Keratinocyte (primary cell): ENCODE data around the gene TBC1D16. TPM values are rescaled to one million over a fixed set of nuclear protein-coding genes. Genes with fewer than 3 reads are reported as not detected.

Source experiments
- DNase-seq: peaks from one replicate; pipeline ENCODE4 v3.0.0-alpha.2; 2011; ENCODE audit warnings: low read depth, missing footprints, low spot score
- FAIRE-seq: peaks from 2 replicates; lab custom pipeline; 2011; peaks lifted over from hg19 to GRCh38; lab: Jason Lieb, UNC
- H2AFZ ChIP-seq: 2 replicates; pipeline ENCODE4 v1.6.0; 2012; ENCODE audit warnings: low read length, control low read depth, inconsistent platforms; ENCODE audit not compliant: control insufficient read depth
- H3K27ac ChIP-seq: 2 replicates; pipeline ENCODE4 v1.5.1; 2011; ENCODE audit warnings: low read length; ENCODE audit not compliant: control insufficient read depth, insufficient read depth
- H3K27me3 ChIP-seq: 3 replicates; pipeline ENCODE4 v1.6.0; 2011; ENCODE audit warnings: low read length; ENCODE audit not compliant: control insufficient read depth, insufficient read depth; ENCODE audit errors: extremely low read depth
- H3K36me3 ChIP-seq, 2 experiments: 2 replicates in 1 of 2; 3 replicates in 1 of 2; pipeline ENCODE4 v1.5.1; 2011; ENCODE audit warnings: low read length in 2 of 2, mild to moderate bottlenecking in 1 of 2; ENCODE audit not compliant: control insufficient read depth in 2 of 2, insufficient read depth in 2 of 2; ENCODE audit errors: extremely low read depth in 1 of 2
- H3K4me1 ChIP-seq: 3 replicates; pipeline ENCODE4 v1.5.1; 2011; ENCODE audit warnings: low read length; ENCODE audit not compliant: control insufficient read depth, insufficient read depth; ENCODE audit errors: extremely low read depth
- H3K4me2 ChIP-seq: 3 replicates; pipeline ENCODE4 v1.6.0; 2011; ENCODE audit warnings: low read depth, low read length; ENCODE audit not compliant: control insufficient read depth, insufficient read depth; ENCODE audit errors: extremely low read depth
- H3K4me3 ChIP-seq, 3 experiments: fragments of 200-600 bp in 1 of 3; sonication (generic) in 1 of 3; 2 replicates in 2 of 3; 3 replicates in 1 of 3; pipeline ENCODE4 v1.5.1; 2011 to 2016; ENCODE audit warnings: low read length in 3 of 3, mild to moderate bottlenecking in 3 of 3, control low read depth in 2 of 3, inconsistent platforms in 1 of 3, low read depth in 1 of 3, mixed read lengths in 1 of 3, mixed run types in 1 of 3, moderate library complexity in 1 of 3; ENCODE audit not compliant: control insufficient read depth in 2 of 3, insufficient read depth in 2 of 3; ENCODE audit errors: extremely low read depth in 1 of 3
- H3K79me2 ChIP-seq: 2 replicates; pipeline ENCODE4 v1.6.0; 2012; ENCODE audit warnings: low read length; ENCODE audit not compliant: control insufficient read depth, insufficient read depth
- H3K9ac ChIP-seq: 3 replicates; pipeline ENCODE4 v1.6.0; 2011; ENCODE audit warnings: low read length; ENCODE audit not compliant: control insufficient read depth, insufficient read depth; ENCODE audit errors: extremely low read depth
- H3K9me1 ChIP-seq: 3 replicates; pipeline ENCODE4 v1.6.0; 2011; ENCODE audit warnings: low read length; ENCODE audit not compliant: control insufficient read depth, insufficient read depth; ENCODE audit errors: extremely low read depth
- H3K9me3 ChIP-seq: 2 replicates; pipeline ENCODE4 v1.5.1; 2012; ENCODE audit warnings: low read depth, low read length; ENCODE audit not compliant: control insufficient read depth
- H4K20me1 ChIP-seq: 3 replicates; pipeline ENCODE4 v1.6.0; 2011; ENCODE audit warnings: low read length; ENCODE audit not compliant: control insufficient read depth, insufficient read depth; ENCODE audit errors: extremely low read depth
- EZH2 ChIP-seq: IDR thresholded peaks from one replicate; pipeline ENCODE4 v1.6.1; 2012; ENCODE audit warnings: inconsistent platforms, mild to moderate bottlenecking, low read length, moderate library complexity
- dilution Hi-C: fragments of 300-500 bp; cut with MboI; formaldehyde crosslinking; loops from one replicate; pipeline ENCODE4 v1.7.0; 2020; ENCODE audit warnings: low sequenced_read_pairs; ENCODE audit not compliant: extremely low pct_ligation_motif_present
- polyA plus RNA-seq, 5 experiments: library from polyadenylated mRNA; depleted of rRNA in 3 of 5; stranded (reverse) in 3 of 5; stranded (forward) in 1 of 5; unstranded in 1 of 5; fragments of >200 nt; gene quantifications; 1 replicate in 1 of 5; 2 replicates in 3 of 5; 3 replicates in 1 of 5; pipeline versions ENCODE4 v1.2.1 to v1.2.3, GENCODE V29; 2011 to 2012; ENCODE audit warnings: missing spikeins in 2 of 5, low read depth in 1 of 5, low replicate concordance in 1 of 5
- TF ChIP-seq, protein P1 (sequence below), 3 experiments: IDR thresholded peaks in 1 of 3; conservative IDR thresholded peaks in 1 of 3; optimal IDR thresholded peaks in 1 of 3; 2 replicates in 2 of 3; 3 replicates in 1 of 3; pipeline versions ENCODE3 to v1.5.1; 2011; ENCODE audit warnings: low read length in 3 of 3, mild to moderate bottlenecking in 3 of 3, moderate library complexity in 2 of 3, control low read depth in 1 of 3, inconsistent platforms in 1 of 3; ENCODE audit not compliant: insufficient read depth in 2 of 3; ENCODE audit errors: extremely low read depth in 1 of 3

The TBC1D16 gene
- polyA plus RNA-seq, 1 donor (not counting 4 experiments of a cell fraction or from before 2014, with no cell fraction given): 8.6 TPM

GRCh38 chr17:80024206-80024972, 11.3 kb downstream of the TBC1D16 start:
- Histone ChIP-seq H3K27me3 (no peaks in the 10 kb centered on the region), H3K9ac (no peak overlapping the region), H3K4me3 (no peak overlapping the region), H3K4me1 (peaks cover 12% of the 10 kb centered on the region), H4K20me1 (peaks cover 8% of the 10 kb centered on the region), H2AFZ (no peak overlapping the region), H3K36me3 (no peaks in the 10 kb centered on the region), H3K79me2 (peaks cover 16% of the 10 kb centered on the region), H3K9me1 (peaks cover 9% of the 10 kb centered on the region), H3K27ac (peak overlapping the region; percentile 3), H3K9me3 (no peaks in the 10 kb centered on the region), H3K4me2 (no peak overlapping the region)
- DNase-seq: no peak
- dilution Hi-C loops: no loop called here
- peak; percentile 23 for FAIRE-seq
- TF ChIP-seq EZH2: no peak
- TF ChIP-seq, protein P1, sequence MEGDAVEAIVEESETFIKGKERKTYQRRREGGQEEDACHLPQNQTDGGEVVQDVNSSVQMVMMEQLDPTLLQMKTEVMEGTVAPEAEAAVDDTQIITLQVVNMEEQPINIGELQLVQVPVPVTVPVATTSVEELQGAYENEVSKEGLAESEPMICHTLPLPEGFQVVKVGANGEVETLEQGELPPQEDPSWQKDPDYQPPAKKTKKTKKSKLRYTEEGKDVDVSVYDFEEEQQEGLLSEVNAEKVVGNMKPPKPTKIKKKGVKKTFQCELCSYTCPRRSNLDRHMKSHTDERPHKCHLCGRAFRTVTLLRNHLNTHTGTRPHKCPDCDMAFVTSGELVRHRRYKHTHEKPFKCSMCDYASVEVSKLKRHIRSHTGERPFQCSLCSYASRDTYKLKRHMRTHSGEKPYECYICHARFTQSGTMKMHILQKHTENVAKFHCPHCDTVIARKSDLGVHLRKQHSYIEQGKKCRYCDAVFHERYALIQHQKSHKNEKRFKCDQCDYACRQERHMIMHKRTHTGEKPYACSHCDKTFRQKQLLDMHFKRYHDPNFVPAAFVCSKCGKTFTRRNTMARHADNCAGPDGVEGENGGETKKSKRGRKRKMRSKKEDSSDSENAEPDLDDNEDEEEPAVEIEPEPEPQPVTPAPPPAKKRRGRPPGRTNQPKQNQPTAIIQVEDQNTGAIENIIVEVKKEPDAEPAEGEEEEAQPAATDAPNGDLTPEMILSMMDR (optimal IDR thresholded peaks at IDR 0.05 in 1 of 3, IDR thresholded peaks at IDR 0.05 in 1 of 3, conservative IDR thresholded peaks at IDR 0.05 in 1 of 3; ENCODE audit: extremely low read depth in 1 of 3, insufficient read depth in 2 of 3, low read length in 3 of 3): no peak

GRCh38 chr17:80023481-80024205, 12.0 kb downstream of the TBC1D16 start:
- H3K4me2 ChIP-seq: no peak overlapping the region
- no peak overlapping the region for H3K9ac ChIP-seq
- H3K9me1 ChIP-seq: peaks cover 9% of the 10 kb centered on the region
- peaks cover 7% of the 10 kb centered on the region for H4K20me1 ChIP-seq
- no peaks in the 10 kb centered on the region for H3K27me3 ChIP-seq
- FAIRE-seq (no peak), DNase-seq (no peak)
- TF ChIP-seq EZH2: no peak
- TF ChIP-seq, protein P1 (optimal IDR thresholded peaks at IDR 0.05 in 1 of 3, IDR thresholded peaks at IDR 0.05 in 1 of 3, conservative IDR thresholded peaks at IDR 0.05 in 1 of 3; ENCODE audit: extremely low read depth in 1 of 3, insufficient read depth in 2 of 3, low read length in 3 of 3): no peak
- H3K4me3 ChIP-seq: no peak overlapping the region
- peaks cover 8% of the 10 kb centered on the region for H3K4me1 ChIP-seq
- no peak overlapping the region for H3K27ac ChIP-seq
- no peaks in the 10 kb centered on the region for H3K36me3 ChIP-seq
- H3K9me3 ChIP-seq: no peaks in the 10 kb centered on the region
- H3K79me2 ChIP-seq: peaks cover 10% of the 10 kb centered on the region
- H2AFZ ChIP-seq: no peak overlapping the region
- dilution Hi-C loops: no loop called here
